ENCODE data around the gene MRPL10.
A peak's percentile ranks its signal among the peaks of the same experiment; 100 is the strongest.

Gene MRPL10

DNA sequence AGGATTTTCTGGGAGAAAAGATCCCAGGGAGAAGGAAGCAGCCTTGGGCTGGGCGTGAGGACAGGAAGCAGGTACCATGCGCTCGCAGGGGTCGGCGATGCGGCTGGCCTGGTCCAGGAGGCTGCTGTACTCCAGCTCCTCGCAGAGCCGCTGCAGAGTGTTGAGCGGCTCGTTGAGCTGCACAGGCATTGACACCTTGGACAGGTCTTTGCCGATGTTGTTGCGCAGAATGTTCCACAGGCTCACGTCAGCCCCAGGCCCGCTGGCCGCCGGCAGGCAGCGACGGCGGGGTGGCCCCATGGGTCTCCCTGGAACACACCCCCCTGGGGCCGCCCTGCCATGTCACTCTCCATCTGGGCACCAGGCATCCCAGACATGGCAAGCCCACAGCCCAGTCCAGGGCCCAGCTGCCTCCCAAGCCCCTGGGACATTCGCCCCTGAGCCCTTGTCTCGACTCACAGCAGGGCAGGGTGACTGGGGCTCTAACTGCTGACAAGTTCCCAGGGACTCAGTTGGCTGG is 17.8 kb downstream of the MRPL10 start:
- no peak for DNase-seq (ENCODE audit: low read depth in 2 of 2)

GRCh38 chr17:47813077-47813476 is 18.3 kb downstream of the MRPL10 start:
- DNase-seq (ENCODE audit: low read depth in 2 of 2), result no peak

GRCh38 chr17:47812146-47812920 is 19.0 kb downstream of the MRPL10 start:
- DNase-seq (ENCODE audit: low read depth in 2 of 2), result no peak

DNA sequence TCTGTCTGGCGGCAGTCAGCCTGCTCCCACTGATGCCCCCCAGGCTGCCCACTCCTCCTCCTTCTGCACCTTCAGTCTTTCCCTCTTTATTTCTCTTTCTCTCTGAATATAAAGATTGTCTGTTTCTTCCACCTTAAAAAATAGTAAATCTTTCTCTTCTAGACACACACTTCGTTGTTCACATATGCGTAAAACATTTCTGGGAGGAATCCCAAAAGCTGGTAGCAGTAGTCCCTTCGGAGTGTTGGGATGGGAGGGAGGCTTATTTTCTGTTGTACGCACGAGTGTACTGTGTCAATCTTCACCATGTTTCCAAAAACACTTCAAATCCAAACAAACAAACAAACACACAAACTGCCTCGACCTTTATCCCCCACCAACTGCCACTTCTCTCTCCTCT is 19.6 kb downstream of the MRPL10 start:
- DNase-seq (ENCODE audit: low read depth in 2 of 2), result no peak

- no peak for DNase-seq (ENCODE audit: low read depth in 2 of 2)
These were observed 20.3 kb downstream of the MRPL10 start for GRCh38 chr17:47810901-47811635.

- DNase-seq (ENCODE audit: low read depth in 2 of 2), result no peak
These were observed 21.0 kb downstream of the MRPL10 start for GRCh38 chr17:47810200-47810821.

DNA sequence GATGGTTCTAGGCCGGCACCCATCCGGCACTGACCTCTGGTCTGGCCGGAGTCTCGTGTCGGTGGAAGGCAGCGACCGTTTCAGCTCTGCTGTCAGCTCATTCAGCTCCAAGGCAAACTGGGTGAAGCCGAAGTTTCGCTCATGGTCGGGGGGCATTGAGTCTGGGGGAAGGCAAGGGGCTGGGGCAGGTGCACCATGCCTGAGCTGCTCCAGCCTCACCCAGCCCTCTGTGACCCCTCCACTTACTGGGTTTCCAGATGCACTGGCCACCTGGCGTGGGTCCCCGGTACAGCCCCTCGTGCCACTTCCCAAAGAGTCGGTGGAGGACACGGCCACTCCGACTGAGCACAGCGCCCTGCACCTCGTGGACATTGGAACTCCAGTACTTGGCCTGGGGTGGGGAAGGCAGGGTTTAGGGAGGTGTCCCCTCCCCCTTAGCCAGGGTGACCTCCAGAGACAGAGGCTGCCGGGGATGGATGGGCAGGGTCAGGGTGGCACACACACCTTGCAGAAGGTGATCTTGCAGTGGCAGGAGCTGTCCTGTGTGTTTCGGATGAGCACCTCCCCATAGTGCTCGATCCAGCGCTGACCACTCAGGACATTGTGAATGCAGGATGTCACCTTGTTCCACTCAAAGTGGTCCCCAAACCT is 22.4 kb downstream of the MRPL10 start:
- DNase-seq (ENCODE audit: low read depth in 2 of 2), result no peak

- no peak for DNase-seq (ENCODE audit: low read depth in 2 of 2)
These were observed 23.1 kb downstream of the MRPL10 start for GRCh38 chr17:47808036-47808829.

GRCh38 chr17:47807421-47807820 is 23.9 kb downstream of the MRPL10 start:
- DNase-seq (ENCODE audit: low read depth in 2 of 2), result no peak

- DNase-seq (ENCODE audit: low read depth in 2 of 2), result no peak
These were observed 24.5 kb downstream of the MRPL10 start for GRCh38 chr17:47806913-47807255.

- no peak for DNase-seq (ENCODE audit: low read depth in 2 of 2)
These were observed 25.1 kb downstream of the MRPL10 start for GRCh38 chr17:47806026-47806912.

DNA sequence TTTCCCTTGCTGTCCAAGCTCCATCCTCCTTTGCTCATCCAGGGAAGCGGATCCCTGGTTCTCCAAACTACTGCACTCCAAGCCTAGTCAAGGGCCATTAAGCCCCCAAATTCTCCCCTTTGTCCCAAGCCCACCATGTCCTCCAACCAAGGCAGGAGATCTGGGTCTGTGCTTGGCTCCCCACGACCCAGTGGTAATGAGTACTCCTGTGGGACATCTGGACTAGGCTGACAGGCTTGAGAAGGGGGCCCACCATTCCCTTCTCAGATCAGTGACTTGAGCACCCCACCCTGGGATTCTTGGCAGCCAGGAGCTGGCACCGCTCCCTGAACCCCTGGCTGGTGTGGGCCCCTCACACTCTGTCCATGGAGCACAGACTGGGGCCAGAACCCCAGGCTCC is 26.9 kb downstream of the MRPL10 start:
- DNase-seq (ENCODE audit: low read depth in 2 of 2), result no peak

DNA sequence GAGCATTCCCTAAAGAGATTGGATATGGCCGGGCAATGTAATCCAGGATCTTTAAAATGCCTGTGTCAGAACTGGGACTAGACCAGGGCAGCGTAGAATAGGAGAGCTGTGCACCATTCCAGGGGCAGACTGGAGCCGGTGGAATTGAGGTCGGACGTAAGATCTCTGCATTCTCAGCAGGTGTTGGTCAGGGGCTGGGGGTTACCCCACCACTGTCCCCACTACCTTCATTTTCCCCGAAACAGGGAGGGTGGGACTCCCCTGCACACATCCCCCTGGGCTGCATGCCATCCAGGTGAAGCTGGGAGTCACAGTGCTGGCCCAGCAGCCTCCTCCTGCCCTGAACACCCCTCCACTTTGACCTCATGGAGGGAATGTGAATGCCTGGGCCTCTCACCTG is 27.6 kb downstream of the MRPL10 start:
- no peak for DNase-seq (ENCODE audit: low read depth in 2 of 2)

- no peak for DNase-seq (ENCODE audit: low read depth in 2 of 2)
These were observed 28.1 kb downstream of the MRPL10 start for GRCh38 chr17:47803201-47803600.

DNA sequence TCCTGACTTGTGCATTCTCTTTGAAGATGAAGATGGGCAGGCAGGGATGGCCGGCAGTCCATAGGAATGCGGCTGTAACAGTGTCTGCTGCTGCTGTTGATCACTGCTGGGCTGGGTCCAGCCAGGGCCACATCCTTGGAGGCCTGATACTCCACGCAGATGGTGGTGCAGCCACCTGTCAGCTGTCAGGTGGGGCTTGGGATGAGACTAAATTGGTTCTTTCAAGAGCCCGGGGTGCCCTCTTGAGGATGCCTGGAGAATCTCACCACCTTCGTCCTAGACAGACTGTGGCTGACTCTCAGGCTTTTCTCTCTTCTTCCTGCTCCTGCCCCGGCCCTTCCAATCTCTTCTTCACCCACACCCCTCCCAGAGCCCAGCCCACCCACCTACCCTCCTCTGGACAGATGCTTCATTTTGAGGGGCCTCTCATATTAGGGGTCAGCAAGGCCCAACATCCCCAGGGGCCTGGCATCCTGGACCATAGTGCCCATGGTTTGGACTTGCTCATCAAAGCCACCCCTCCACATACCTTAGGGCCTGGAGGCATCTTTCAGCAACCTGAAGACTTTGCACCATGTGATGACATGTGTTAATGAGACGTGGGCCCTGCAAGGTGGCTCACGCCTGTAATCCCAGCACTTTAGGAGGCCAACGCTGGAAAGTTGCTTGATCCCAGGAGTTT is 28.9 kb downstream of the MRPL10 start:
- DNase-seq (ENCODE audit: low read depth in 2 of 2), result peak; percentile 31 to 47

- no peak for DNase-seq (ENCODE audit: low read depth in 2 of 2)
These were observed 29.4 kb downstream of the MRPL10 start for GRCh38 chr17:47801906-47802305.

- DNase-seq (ENCODE audit: low read depth in 2 of 2), result no peak
These were observed 30.1 kb downstream of the MRPL10 start for GRCh38 chr17:47801176-47801765.

- no peak for DNase-seq (ENCODE audit: low read depth in 2 of 2)
These were observed 30.7 kb downstream of the MRPL10 start for GRCh38 chr17:47800686-47801085.

DNA sequence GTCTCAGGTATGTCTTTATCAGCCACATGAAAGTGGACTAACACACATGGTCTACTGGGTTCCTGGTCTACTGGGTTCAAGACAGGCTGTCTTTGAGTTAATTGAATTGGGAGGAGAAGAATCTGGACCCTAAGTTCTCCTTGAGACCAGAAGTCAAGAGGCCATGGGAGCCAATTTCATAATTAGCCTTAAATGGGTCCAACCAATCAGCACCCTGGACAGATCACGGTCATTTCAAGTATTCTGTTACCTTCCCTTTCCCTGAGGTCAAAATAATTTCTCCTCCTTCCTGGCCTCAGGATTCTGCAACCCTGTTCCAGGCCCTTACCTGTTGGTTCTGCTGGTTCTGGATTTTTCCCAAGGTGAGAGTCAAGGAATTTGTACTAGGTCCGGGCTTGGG is 33.5 kb downstream of the MRPL10 start:
- DNase-seq (ENCODE audit: low read depth in 2 of 2), result no peak
